Stimulated activated CD8-positive, alpha-beta memory T cell treated with anti-CD3 and anti-CD28 coated beads, Interleukin-12 subunit alpha, Interleukin-12 subunit beta, amount 100 ng/mL, for 1 hour (primary cell): ENCODE data around the gene UBTF.

ENCODE experiments used
- DNase-seq: peaks from one replicate; pipeline ENCODE4 v3.0.0-alpha.2; 2020; ENCODE audit warnings: low read depth

UBTF gene

DNA sequence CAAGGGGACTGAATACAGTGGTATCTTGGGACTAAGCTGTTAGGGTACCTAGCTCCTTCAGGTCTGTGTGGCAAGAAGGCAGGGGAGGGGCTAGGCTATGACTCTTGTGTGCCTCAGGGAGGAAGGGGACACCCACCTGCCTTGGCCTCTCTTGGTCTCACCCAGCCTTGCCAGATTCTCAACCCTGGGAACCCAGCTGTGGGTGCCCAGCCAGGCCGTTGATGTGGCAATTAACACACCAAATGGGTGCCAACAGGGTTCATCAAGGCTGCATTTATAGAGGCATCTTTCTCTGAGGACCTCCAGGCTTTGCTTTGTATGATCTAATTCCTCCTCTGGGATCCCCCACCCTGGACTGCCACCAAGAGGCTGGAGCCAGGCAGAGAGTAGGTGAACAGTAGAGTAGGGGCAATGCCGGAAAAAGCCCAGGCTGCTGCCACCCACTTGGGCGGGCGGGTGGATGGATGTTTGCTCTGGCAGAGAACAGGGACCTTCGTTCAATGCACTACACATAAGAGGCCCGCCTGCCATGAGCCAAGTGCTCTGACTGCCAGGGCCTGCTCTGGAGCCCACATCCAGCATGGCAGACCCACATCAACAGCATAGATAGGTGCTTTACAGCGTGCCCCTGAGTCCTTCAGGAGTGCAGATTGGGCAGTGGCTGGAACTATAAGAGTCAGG, 52.2 kb downstream of the UBTF start:
- DNase-seq, result no peak

DNA sequence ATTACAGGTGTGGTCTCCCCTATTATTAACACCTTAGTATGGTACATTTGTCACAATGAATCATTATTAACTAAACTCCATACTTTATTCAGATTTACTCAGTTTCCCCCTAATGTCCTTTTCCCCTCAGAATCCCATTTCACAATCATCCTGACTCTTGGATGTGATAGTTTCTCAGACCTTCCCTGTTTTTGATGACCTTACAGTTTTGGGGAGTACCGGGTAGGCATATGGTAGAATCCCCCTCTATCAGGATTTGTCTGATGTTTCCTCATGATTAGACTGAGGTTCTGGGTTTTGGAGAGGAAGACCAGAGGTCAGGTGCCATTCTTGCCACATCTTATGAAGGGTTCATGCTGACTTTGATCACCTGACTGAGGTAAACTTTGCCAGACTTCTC, 55.0 kb downstream of the UBTF start:
- DNase-seq, result no peak

DNA sequence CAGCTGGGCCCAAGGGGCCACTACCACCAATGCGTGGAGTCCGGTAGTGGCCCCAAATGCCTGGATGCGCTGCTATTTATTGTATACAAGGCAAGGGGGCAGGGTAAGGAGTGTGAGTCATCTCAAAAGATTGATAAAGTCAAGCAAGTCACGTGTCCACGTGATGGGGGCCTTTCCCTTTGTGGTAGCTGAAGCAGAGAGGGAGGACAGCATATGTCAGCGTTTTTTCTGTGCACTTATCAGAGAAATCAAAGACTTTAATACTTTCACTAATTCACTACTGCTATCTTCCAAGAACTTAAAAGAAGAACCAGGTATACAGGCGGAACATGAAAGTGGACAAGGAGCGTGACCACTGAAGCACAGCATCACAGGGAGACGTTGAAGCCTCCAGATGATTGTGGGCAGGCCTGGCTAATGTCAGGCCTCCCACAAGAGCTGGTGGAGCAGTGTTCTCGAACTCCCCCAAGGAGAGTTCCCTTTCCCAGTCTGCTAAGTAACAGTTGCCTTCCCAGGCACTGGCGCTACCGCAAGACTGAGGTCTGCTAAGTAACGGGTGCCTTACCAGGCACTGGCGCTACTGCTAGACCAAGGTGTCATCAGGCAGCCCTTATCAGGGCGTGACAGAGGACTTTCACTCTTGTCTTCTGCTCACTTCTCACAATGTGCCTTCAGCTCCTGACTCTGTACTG, 59.8 kb downstream of the UBTF start:
- peak; percentile 11 for DNase-seq

DNA sequence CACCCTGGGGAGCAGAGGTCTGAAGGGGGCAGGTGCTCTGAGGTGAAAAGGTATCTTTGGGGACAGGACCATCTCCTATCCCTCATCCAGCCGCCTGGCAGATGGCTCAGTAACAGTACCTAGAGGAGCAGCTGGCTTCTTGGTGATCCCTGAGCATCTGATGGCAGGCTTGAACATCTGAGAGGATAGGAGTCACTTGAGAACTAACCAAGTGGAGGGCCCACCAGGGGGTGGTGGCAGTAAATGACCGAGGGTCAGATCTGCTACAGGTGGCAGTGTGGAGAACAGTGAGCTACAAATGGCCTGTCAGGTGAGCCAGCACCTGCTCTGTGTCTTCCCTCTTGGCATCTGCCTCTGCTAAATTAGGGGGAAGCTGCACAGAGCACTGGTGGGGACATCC, 64.0 kb downstream of the UBTF start:
- no peak for DNase-seq
